ENCODE results near the gene MUSTN1. TPM values are rescaled to one million over a fixed set of nuclear protein-coding genes. Genes with fewer than 3 reads are reported as not detected.

Gene MUSTN1
- total RNA-seq, 1 donor = 1.4 TPM

Small RNAs within 50 kb of the gene (small RNA-seq; reads per million reads assigned to genes)
- gene MIR8064 = not detected
- gene MUSTN1 = not detected

Other genes with a start within 250 kb of the MUSTN1 start
- 96.1 and 100 TPM in 2 replicates for gene PBRM1, start 149.1 kb downstream of the MUSTN1 start, total RNA-seq
- 111 and 129 TPM in 2 replicates for gene GNL3, start 149.0 kb downstream of the MUSTN1 start, total RNA-seq
- gene GLT8D1, start 129.2 kb downstream of the MUSTN1 start, total RNA-seq = 98.8 and 103 TPM in 2 replicates
- gene SPCS1, start 128.9 kb downstream of the MUSTN1 start, total RNA-seq = 60.1 and 67.0 TPM in 2 replicates
- 22.7 and 24.6 TPM in 2 replicates for gene NEK4, start 64.1 kb downstream of the MUSTN1 start, total RNA-seq
- not detected in 2 replicates for gene ITIH1, start 57.4 kb downstream of the MUSTN1 start, total RNA-seq
- gene ITIH3, start 40.2 kb downstream of the MUSTN1 start, total RNA-seq = under 0.01 TPM in 1 of 2 replicates, not detected in the other
- gene ITIH4, start 4.3 kb downstream of the MUSTN1 start, total RNA-seq = 2.5 and 3.5 TPM in 2 replicates
- 11.5 and 18.5 TPM in 2 replicates for gene STIMATE, start 62.5 kb upstream of the MUSTN1 start, total RNA-seq
- gene SFMBT1, start 211.1 kb upstream of the MUSTN1 start, total RNA-seq = 11.6 and 12.4 TPM in 2 replicates

Measured in osteoblast (primary cell).